ENCODE measurements around the gene DHX34.
"Not testable (repeated sequence)": the region's sequence is repeated elsewhere in the genome, so short reads cannot be mapped to it uniquely, and the experiment has no call there.

Gene DHX34

DNA sequence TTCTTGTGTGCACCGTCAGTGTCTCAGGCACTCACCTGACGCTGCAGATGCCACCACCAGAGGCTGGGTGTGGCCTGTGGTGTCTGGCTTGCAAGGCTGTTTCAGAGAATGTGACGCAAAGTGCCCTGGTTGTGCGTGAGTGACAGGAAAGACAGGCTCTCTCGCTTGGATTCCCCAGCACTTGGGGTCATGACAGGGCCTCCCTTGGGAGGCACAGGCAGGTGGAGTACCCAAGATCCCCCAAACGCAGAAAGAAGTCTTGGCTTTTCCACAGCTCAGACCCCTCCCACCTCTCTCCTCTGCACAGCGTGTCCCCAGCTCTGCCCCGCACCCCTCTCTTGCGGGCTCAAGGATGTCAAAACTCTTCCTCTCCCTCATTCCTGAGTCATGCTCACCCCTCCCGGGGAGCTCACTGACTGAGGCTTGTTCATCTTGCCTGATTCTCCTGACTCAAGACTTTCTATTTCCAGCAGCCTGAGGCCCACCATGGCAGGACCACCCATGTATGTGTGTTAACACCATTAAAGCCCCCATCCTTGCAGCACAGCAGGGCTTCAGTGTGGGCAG lies 21.0 kb downstream of the DHX34 start:
- no peak for DNase-seq

DNA sequence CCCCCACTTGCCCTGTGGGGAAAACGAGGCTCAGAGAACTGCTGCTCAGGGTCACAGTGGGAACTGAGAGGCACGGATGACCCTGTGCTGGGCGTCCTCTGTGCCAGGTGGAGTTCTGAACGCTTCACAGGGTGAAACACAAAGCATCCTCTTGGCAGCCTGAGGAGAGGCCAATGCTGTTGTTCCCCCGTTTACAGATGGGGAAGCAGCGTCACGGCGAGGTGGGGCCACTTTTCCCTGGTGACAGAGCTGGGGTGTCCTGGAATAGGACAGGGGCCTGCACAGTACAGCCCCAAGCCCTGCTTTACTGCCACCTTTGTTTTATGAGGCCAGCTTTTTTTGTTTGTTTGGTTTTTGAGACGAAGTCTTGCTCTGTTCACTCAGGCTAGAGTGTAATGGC lies 22.1 kb downstream of the DHX34 start:
- no peak for DNase-seq

DNA sequence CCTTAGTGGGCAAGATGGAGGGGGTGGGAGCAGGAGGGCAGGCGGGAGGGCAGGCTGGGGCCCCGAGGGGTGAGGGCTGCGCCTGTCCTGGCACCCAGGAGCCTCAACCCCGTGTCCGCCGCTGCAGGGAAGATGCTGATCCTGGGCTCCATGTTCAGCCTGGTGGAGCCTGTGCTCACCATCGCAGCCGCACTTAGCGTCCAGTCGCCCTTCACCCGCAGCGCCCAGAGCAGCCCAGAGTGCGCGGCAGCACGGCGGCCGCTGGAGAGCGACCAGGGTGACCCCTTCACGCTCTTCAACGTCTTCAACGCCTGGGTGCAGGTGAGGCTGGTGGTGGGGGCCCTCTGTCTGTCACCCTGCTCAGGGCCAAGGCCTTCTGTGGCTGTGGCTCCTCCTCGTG lies 23.5 kb downstream of the DHX34 start:
- no peak for DNase-seq

DNA sequence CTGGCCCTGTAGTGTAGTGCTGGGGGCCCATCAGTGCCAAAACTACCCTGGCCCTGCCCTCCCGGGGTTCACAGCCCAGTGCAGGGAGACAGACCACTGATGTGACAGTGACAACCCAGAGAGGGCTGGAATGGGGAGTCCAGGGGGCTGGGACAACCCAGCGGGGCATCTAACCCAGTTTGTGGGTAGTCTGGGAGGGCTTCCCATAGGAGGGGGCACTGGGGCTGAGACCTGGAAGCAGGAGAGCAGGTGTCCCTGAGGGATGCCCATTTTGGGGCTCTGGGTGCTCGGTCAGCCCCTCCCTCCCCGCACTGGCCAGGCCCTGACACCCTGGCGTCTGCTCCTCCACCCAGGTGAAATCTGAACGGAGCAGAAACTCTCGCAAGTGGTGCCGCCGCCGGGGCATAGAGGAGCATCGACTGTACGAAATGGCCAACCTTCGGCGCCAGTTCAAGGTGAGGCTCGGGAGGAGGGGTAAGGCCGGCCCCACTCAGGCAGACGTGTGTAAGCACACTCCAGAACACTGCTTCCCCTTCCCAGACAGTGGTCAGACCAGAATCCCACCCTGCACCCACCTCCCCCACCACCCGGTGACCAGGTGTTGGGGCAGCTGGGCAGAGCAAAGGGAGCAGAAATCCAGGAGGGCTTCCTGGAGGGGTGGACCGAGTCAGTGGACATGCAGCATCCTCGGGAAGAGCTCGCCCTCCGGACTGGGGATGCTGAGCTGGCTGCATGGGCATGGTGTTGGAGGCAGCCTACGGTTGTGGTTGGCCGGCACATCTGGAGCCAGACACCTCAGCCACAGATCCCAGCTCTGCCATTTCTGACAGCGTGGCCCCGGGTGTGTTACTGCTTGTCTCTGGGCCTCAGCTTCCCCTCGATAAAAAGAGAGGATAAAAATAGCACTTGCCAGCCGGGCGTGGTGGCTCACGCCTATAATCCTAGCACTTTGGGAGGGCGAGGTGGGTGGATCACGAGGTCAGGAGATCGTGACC lies 24.4 kb downstream of the DHX34 start:
- no peak for DNase-seq

DNA sequence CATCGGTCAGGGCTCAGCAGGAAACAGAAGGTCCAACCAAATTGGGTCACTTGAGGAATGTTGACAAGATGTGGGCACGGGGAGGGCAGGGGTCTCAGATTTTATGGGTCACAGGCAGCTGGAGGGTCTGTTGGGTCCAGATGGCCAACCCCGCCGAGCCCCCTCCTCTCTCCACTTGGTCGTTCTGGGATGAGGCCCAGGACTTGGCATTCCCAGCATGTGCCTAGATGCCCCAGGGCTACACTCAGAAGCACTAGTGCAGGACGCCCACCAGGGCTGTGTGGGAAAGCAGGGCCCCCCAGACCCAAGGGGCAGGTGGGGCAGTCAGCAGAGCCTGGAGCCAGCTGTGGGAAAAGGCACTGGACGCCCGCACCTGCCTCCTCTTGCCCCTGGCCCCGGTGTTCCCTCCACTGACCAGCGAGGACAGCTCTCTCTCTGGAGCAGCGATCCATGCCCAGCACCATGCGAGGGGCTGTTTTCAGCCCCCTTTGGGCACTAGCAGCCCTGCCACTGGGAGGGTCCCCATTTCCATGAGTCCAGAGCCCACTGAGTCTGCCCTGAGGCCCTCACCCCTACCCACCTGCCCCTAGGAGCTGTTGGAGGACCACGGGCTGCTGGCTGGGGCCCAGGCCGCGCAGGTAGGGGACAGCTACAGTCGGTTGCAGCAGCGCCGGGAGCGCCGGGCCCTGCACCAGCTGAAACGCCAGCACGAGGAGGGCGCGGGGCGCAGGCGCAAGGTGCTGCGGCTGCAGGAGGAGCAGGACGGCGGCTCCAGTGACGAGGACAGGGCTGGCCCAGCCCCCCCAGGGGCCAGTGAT lies 26.0 kb downstream of the DHX34 start:
- no peak for DNase-seq

DNA sequence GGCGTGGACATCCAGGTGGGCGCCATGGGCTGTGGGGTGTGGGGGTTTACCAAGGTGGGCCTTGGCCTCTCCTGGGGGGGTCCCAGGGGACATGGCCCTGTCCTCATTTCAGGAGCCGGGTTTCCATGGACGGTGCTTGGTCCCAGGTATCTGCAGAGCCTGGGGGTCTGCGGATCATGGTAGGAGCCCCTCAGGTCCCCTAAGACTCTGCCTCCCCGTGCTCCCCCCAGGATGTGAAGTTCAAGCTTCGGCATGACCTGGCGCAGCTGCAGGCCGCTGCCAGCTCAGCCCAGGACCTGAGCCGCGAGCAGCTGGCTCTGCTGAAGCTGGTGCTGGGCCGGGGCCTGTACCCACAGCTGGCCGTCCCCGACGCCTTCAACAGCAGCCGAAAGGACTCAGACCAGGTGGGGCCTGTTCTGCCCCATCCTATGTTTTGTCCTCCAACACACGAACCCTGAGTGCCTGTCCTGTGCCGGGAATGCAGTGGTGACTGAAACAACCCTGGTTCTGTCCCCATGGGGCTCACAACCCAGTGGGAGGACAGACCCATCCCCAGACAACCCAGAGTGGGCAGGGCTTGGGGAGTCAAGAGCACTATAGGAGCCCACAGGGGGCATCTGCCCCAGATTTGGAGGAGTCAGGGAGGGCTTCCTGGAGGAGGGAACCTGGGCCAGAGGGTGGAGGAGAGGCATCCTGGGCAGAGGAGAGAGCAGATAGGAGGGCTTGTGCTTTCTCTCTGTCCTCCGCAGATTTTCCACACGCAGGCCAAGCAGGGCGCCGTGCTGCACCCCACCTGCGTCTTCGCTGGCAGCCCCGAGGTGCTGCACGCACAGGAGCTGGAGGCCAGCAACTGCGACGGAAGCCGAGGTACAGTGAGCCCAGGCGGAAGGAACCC lies 26.8 kb downstream of the DHX34 start:
- no peak for DNase-seq

DNA sequence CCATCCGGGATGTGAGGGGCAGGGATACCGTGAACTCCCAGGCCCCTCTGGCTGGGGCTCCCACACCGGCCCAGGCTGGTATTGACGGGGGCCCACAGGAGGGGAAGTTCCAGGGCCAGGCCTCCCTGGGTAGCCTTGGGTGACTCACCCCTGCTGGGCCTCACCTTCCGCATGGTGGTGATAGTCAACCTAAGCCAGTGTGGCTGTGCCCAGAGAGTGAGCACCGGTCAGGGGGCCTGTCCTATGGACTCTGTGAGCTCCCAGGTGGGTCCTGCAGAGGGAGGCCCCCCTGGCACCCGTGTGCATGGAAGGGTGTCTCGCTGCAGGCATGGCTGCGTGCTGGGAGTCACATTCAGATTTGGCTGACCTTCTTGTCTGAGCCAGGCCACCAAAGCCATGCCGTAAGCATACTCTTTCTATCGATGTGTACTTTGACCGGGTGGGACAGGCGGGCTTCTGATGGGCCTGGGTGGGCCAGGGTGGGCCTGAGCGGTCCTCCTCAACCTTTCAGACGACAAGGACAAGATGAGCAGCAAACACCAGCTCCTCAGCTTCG lies 27.6 kb downstream of the DHX34 start:
- DNase-seq = no peak

DNA sequence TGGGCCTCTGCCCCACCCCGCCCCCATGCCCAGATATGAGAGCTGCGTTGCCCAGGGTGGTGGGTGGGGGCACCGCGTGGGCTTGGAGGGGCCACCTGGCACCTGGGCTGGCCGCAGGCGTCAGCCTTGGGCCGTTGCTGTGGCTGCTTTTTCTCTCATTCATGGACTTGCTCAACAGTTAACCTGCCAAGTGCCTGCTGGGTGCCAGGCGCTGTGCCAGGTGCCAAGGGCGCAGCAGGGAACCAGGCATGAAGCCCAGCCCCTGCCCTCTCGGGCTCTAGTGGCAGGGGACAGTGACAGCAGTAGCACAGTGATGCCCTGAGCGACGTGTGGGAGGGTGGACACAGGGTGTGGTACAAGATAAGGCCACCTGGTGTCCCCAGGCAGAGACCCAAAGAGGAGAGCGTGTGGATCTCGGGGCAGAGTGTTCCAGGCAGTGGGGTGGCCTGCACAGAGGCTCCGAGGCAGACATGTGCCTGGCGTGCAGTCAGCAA lies 28.1 kb downstream of the DHX34 start:
- DNase-seq = no peak

DNA sequence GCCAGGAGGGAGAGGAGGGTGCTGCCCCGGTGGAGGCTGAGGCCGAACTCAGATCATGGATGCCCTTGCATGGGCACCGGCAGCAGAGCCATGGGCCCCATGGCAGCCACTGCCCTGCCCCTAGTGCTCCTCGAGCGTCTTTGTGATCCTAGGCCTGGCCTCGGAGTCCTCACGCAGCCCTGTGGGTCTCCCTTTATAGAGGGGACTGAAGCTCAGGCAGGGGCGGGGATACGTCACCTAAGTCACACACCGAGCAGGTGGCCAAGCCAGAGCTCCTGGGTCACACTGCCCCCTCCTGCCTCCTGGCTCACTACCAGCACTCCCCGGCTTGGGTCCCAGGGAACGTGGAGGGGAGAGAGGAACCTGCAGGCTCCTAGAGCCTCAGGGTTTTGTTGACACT lies 28.7 kb downstream of the DHX34 start:
- DNase-seq = no peak

DNA sequence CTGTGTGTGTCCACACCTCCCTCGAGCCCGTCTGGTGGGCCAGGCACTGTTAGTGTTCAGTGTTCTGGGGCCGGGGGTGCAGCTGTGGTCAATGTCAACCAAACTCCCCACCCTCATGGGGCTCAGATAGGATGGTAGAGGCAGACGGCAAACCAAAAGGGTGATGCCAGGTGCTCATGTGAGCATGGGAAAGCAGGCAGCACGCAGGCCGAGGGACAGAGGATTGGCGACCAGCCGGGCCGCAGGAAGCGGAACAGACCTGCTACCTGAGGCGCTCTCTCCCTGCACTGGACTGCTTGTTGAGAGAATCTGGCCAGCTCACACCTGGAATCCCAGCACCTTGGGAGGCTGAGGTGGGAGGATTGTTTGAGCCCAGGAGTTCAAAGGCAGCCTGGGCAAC lies 29.1 kb downstream of the DHX34 start:
- DNase-seq = no peak

DNA sequence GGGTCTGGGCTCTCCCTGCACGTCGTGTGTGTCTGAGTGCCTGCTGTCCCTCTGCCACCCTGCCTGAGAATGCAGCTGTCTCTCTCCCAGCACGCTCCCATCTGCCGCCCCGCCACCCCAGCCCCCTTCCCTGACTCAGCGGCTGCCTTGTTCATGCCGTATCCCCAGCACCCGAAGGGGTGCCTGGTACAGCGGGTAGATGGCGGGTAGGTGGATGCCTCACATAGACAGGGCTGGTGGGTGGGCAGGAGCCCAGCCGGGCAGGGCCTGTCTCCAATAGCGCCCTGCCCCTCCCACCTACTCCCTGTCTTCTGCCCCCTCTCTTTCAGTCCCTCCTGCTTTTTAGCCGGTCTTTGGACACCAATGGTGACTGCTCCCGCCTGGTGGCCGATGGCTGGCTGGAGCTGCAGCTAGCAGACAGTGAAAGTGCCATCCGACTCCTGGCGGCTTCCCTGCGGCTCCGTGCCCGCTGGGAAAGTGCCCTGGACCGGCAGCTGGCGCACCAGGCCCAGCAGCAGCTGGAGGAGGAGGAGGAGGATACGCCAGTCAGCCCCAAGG lies 30.3 kb downstream of the DHX34 start:
- no peak for DNase-seq

DNA sequence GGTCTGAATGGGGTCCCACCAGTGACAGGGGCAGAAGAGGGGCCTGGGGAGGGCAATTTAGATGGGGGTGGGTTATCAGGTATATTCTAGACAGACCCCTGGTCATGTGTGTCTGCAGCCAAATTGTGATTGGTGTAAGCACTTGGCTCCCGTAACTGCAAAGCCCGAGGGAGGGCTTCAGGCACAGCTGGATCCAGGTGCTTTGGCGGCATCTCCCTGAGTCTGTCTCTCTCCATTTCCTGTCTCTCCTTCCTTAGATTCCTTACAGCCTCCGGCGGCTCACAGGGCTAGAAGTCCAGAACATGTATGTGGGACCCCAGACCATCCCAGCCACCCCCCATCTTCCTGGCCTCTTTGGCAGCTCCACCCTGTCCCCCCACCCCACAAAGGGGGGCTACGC lies 31.4 kb downstream of the DHX34 start:
- DNase-seq = no peak

DNA sequence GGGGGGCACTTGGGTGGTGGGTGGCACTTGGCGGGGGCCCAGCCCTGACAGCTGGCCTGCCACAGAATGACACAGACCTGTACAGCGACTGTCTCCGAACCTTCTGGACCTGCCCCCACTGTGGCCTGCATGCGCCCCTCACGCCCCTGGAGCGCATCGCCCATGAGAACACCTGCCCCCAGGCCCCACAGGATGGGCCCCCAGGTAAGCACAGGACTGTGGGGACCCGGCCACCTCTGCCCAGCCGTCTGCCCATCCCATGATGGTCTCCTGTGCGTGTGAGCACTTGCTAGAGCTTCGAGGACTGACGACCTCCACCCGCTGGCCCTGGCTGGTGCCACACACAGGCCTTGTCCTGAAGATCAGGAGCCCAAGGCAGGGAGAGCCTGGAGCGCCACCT lies 32.0 kb downstream of the DHX34 start:
- DNase-seq = no peak

DNA sequence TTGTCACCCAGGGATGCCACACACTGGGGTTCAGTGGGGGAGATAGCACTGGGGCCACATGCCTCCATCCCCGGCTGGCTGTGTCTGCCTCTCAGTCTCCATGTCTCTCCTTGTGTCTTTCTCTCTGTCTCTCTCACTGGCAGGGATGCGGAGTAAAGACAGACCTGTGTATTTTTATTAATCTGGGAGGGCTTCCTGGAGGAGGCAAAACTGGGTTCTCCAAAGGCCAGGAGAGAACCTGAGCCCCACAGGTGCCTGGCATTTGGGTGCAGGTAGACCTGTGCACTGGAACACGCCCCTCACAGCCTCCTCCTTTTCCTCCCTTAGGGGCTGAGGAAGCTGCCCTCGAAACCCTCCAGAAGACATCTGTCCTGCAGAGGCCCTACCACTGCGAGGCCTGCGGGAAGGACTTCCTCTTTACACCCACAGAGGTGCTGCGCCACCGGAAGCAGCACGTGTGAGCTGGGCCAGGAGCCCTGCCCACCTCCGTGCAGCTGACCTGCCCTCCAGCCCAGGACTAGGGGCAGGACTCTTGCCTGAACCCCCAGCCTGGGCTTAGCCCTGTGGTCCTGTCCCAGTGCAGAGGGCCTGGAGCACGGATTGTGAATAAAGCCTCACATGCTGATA lies 32.7 kb downstream of the DHX34 start:
- DNase-seq = no peak

DNA sequence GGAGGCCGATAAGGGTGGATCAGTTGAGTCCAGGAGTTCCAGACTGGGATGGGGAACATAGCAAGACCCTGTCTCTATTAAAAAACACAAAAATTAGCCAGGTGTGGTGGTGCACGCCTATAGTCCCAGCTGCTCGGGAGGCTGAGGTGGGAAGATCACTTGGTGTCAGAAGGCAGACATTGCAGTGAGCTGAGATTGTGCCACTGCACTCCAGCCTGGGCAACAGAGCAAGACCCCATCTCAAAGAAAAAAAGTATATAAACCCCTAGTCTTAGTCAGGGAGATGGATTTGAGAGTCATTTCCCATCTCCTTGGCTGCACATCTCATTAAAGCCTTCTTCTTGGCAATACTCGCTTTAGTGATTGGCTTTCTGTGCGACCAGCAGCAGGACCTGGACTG lies 34.8 kb downstream of the DHX34 start:
- not testable (repeated sequence) for DNase-seq

DNA sequence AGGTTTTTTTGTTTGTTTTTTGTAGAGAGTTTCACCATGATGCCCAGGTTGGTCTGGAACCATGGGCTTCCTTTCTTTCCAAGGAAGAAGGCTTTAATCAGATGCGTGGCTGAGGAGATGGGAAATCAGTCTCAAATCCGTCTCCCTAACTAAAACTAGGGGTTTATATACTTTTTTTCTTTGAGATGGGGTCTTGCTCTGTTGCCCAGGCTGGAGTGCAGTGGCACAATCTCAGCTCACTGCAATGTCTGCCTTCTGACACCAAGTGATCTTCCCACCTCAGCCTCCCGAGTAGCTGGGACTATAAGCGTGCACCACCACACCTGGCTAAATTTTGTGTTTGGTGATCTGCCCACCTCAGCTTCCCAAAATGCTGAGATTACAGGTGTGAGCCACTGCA lies 35.4 kb downstream of the DHX34 start:
- not testable (repeated sequence) for DNase-seq

DNA sequence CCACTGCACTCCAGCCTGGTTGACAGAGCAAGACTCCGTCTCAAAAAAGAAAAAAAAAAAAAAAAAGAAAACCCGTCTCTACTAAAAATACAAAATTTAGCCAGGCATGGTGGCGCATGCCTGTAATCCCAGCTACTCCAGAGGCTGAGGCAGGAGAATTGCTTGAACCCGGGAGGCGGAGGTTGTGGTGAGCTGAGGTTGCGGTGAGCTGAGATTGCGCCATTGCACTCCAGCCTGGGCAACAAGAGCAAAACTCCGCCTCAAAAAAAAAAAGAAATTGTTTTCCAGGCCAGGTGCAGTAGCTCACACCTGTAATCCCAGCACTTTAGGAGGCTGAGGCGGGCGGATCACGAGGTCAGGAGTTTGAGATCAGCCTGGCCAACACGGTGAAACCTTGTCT lies 37.5 kb downstream of the DHX34 start:
- not testable (repeated sequence) for DNase-seq

DNA sequence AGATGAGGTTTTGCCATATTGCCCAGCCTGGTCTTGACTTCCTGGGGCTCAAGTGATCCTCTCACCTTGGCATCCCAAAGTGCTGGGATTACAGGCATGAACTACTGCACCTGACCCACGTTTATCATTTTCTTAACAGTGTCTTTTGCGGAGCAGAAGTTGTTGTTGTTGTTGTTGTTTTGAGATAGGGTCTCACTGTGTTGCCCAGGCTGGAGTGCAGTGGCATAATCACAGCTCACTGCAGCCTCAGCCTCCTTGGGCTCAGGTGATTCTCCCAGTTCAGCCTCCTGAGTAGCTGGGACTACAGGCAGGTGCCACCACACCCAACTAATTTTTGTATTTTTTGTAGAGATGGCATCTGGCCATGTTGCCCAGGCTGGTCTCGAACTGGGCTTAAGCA lies 38.5 kb downstream of the DHX34 start:
- DNase-seq = not testable (repeated sequence)

DNA sequence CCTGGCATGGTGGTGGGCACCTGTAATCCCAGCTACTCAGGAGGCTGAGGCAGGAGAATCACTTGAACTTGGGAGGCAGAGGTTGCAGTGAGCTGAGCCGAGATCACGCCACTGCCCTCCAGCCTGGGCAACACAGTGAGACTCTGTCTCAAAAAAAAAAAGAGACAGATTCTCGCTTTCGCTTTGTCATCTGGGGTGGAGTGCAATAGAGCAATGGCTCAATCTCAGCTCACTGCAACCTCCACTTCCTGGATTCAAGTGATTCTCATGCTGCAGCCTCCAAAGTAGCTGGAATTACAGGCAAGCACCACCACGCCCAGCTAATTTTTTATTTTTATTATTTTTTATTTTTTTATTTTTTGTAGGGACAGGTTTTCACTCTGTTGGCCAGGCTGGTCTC lies 39.6 kb downstream of the DHX34 start:
- not testable (repeated sequence) for DNase-seq

DNA sequence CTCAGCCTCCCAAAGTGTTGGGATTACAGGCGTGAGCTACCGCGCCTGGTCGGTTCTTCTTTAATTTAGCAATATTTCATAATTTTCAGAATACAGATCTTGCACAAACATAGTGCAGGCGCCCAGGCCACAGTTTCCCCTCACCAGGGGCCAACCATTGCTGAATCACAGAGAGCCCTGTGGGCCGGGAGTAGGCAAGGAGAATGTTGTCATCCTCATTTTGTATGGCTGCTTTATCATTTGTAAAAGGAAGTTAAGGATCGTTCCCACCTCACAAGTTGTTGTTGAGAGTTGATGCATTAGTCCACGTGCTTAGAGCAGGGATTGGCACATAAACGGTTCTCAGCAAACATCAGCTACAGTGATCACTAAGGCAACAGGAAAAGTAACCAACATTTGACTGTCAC lies 40.0 kb downstream of the DHX34 start:
- no peak for DNase-seq
